ENCODE data around the gene MFAP4. TPM values are rescaled to one million over a fixed set of nuclear protein-coding genes. Genes with fewer than 3 reads are reported as not detected.

Gene MFAP4
- total RNA-seq, 1 experiment from 2014 or later: 1.5 TPM

GRCh38 chr17:19421219-19421618, 34.2 kb upstream of the MFAP4 start:
- TF ChIP-seq CTCF (conservative IDR thresholded peaks at IDR 0.05): no peak
- peak overlapping the region in 1 of 3 experiments; percentile 33; a peak in 1 of 7 replicates for H3K27ac Mint-ChIP-seq
- H4K8ac ChIP-seq (replicated peaks; ENCODE audit: insufficient read length, low read depth, low read length): no peak overlapping the region
- no peak overlapping the region for H3K18ac ChIP-seq (ENCODE audit: insufficient read length, low read depth, low read length)
- no peaks in the 10 kb centered on the region for H4K20me1 ChIP-seq (ENCODE audit: control insufficient read depth, insufficient read depth, insufficient read length)
- H3K4me3 Mint-ChIP-seq: no peak overlapping the region
- H2AK5ac ChIP-seq (ENCODE audit: insufficient read length, low read length): no peak overlapping the region
- no peak overlapping the region for H4K91ac ChIP-seq (ENCODE audit: insufficient read length, low read depth, low read length)
- H2BK20ac ChIP-seq (ENCODE audit: low read depth, low read length, poor library complexity, severe bottlenecking): no peak overlapping the region
- no CpG with 5 or more reads among the region's 4 CpGs for WGBS (ENCODE audit: extremely low coverage, insufficient read length, low lambda C conversion rate)
- H3K9me3 Mint-ChIP-seq: peaks cover 0 to 4% of the 10 kb centered on the region in 2 experiments; a peak in 1 of 5 replicates
- H3K56ac ChIP-seq (ENCODE audit: insufficient read length, low read depth, low read length): no peak overlapping the region
- no peak overlapping the region for H3K23ac ChIP-seq (ENCODE audit: insufficient read length, low read depth, low read length)
- no peak overlapping the region for H2BK12ac ChIP-seq (ENCODE audit: insufficient read length, low read depth, low read length)
- no peak overlapping the region for H3K4me2 ChIP-seq (ENCODE audit: insufficient read depth, insufficient read length, low read length)
- H3K27me3 Mint-ChIP-seq (ENCODE audit: low read depth): peaks cover 7% of the 10 kb centered on the region
- no peak overlapping the region for H2BK120ac ChIP-seq (ENCODE audit: low read depth, low read length, poor library complexity, severe bottlenecking)
- no peak for DNase-seq
- H4K5ac ChIP-seq (ENCODE audit: insufficient read length, low read depth, low read length): no peak overlapping the region
- H3K79me2 ChIP-seq (ENCODE audit: insufficient read depth, low read length): no peaks in the 10 kb centered on the region
- H3K4me1 ChIP-seq (ENCODE audit: insufficient read depth, low read length): no peaks in the 10 kb centered on the region
- no peak overlapping the region for H3T11ph ChIP-seq (ENCODE audit: low read length)
- H3K79me1 ChIP-seq (ENCODE audit: insufficient read depth, low read depth, low read length, poor library complexity, severe bottlenecking): no peaks in the 10 kb centered on the region
- no peak overlapping the region for H3K9ac ChIP-seq (ENCODE audit: extremely low read depth, insufficient read length, low read length)
- no peak overlapping the region for H3K4ac ChIP-seq (ENCODE audit: low read depth, low read length)
- H3K9me3 ChIP-seq (ENCODE audit: control insufficient read depth, low read depth, low read length): no peaks in the 10 kb centered on the region
- peaks cover 19 to 21% of the 10 kb centered on the region in 2 experiments for H3K4me1 Mint-ChIP-seq
- peaks cover 2 to 6% (median 3%) of the 10 kb centered on the region in 3 experiments; a peak in 2 of 7 replicates for H3K36me3 Mint-ChIP-seq (ENCODE audit: insufficient read depth in 1 of 3, low read depth in 3 of 3)
- no peak overlapping the region for H3K27ac ChIP-seq (ENCODE audit: insufficient read length, low read depth, low read length)
- no peaks in the 10 kb centered on the region for H3K23me2 ChIP-seq (ENCODE audit: insufficient read length, low read depth, low read length, poor library complexity, severe bottlenecking)
- no peak overlapping the region for H3K14ac ChIP-seq (ENCODE audit: insufficient read depth, low read length)
- no peak overlapping the region for H2AFZ ChIP-seq (ENCODE audit: low read length)
- no peak overlapping the region for H2BK5ac ChIP-seq (ENCODE audit: insufficient read length, low read length)
- H2BK15ac ChIP-seq (ENCODE audit: low read depth, low read length): no peak overlapping the region
- H3K27me3 ChIP-seq (ENCODE audit: insufficient read depth, low read length): no peaks in the 10 kb centered on the region

Measured in H9 (cell line).